ENCODE measurements around the gene FOXE1. TPM values are rescaled to one million over a fixed set of nuclear protein-coding genes. Genes with fewer than 3 reads are reported as not detected.

Gene FOXE1
- total and polyA plus RNA-seq, 4 donors = not detected

- Histone ChIP-seq H3K36me3 (ENCODE audit: control insufficient read depth in 4 of 4, insufficient read depth in 3 of 4, low read depth in 1 of 4, low read length in 3 of 4) (no peaks in the 10 kb centered on the region), H3K4me1 (ENCODE audit: control insufficient read depth in 4 of 4, insufficient read depth in 4 of 4, low read length in 3 of 4) (peaks cover 12 to 29% (median 25%) of the 10 kb centered on the region in 4 donors), H3K9ac (ENCODE audit: low read depth in 1 of 2, low read length in 2 of 2) (no peak overlapping the region), H3K27me3 (ENCODE audit: control insufficient read depth in 4 of 4, insufficient read depth in 4 of 4, low read length in 3 of 4) (peaks cover 11 to 35% (median 23%) of the 10 kb centered on the region in 4 donors), H3K9me3 (ENCODE audit: control insufficient read depth in 4 of 4, low read length in 3 of 4) (peaks cover 0 to 12% (median 0%) of the 10 kb centered on the region in 4 donors), H3K4me3 (ENCODE audit: low read depth in 1 of 3, low read length in 3 of 3) (no peak overlapping the region), H3K27ac (ENCODE audit: low read depth in 1 of 2, low read length in 2 of 2) (no peak overlapping the region)
- 17% methylated on average over 13 of the region's 13 CpGs for WGBS
- TF ChIP-seq REST (IDR thresholded peaks at IDR 0.05) (no peak), YY1 (IDR thresholded peaks at IDR 0.05) (no peak), RAD21 (IDR thresholded peaks at IDR 0.05) (no peak), GABPA (IDR thresholded peaks at IDR 0.05 in 1 of 2, conservative IDR thresholded peaks at IDR 0.05 in 1 of 2) (no peak), NR2F2 (IDR thresholded peaks at IDR 0.05) (no peak), HNF4A (conservative IDR thresholded peaks at IDR 0.05) (no peak), HNF4G (IDR thresholded peaks at IDR 0.05) (no peak), SP1 (IDR thresholded peaks at IDR 0.05) (no peak), FOXA2 (IDR thresholded peaks at IDR 0.05) (no peak), JUND (IDR thresholded peaks at IDR 0.05) (no peak), RXRA (IDR thresholded peaks at IDR 0.05) (no peak)
- TF ChIP-seq, protein P1, sequence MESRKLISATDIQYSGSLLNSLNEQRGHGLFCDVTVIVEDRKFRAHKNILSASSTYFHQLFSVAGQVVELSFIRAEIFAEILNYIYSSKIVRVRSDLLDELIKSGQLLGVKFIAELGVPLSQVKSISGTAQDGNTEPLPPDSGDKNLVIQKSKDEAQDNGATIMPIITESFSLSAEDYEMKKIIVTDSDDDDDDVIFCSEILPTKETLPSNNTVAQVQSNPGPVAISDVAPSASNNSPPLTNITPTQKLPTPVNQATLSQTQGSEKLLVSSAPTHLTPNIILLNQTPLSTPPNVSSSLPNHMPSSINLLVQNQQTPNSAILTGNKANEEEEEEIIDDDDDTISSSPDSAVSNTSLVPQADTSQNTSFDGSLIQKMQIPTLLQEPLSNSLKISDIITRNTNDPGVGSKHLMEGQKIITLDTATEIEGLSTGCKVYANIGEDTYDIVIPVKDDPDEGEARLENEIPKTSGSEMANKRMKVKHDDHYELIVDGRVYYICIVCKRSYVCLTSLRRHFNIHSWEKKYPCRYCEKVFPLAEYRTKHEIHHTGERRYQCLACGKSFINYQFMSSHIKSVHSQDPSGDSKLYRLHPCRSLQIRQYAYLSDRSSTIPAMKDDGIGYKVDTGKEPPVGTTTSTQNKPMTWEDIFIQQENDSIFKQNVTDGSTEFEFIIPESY (IDR thresholded peaks at IDR 0.05) = no peak
- TF ChIP-seq, protein P2, sequence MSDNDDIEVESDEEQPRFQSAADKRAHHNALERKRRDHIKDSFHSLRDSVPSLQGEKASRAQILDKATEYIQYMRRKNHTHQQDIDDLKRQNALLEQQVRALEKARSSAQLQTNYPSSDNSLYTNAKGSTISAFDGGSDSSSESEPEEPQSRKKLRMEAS (IDR thresholded peaks at IDR 0.05) = no peak
- no peak for DNase-seq (ENCODE audit: low spot score)
Measured at GRCh38 chr9:97850746-97851445, 2.1 kb upstream of the FOXE1 start.

DNA sequence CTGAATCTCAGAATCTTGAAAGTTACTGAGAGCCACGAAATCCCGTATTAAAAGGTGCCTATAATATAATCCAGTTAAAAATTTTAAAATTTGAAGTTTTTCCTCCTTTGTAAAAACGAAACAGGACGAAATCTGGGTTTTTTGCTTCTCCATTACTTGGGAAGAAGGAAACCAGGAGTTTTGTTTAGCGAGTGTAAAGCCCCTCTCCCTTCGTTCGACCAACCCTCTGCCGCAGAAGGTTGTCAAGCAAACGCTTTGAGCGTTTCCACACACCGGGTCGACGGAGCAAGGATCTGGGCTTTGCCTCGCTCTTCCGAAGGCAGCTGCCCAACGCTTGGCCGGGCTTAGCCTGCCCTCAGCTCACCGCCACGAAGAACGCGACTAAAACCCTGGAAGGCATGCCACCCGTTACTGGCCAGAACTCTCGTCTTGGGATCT is 1.6 kb upstream of the FOXE1 start:
- no peak overlapping the region for H3K9ac ChIP-seq (ENCODE audit: low read depth in 1 of 2, low read length in 2 of 2)
- DNase-seq (ENCODE audit: low spot score) = no peak
- peaks cover 11 to 40% (median 25%) of the 10 kb centered on the region in 4 donors for H3K27me3 ChIP-seq (ENCODE audit: control insufficient read depth in 4 of 4, insufficient read depth in 4 of 4, low read length in 3 of 4)
- peak overlapping the region in 1 of 3 donors; percentile 11 for H3K4me3 ChIP-seq (ENCODE audit: low read depth in 1 of 3, low read length in 3 of 3)
- peaks cover 0 to 12% (median 0%) of the 10 kb centered on the region in 4 donors for H3K9me3 ChIP-seq (ENCODE audit: control insufficient read depth in 4 of 4, low read length in 3 of 4)
- peaks cover 12 to 29% (median 25%) of the 10 kb centered on the region in 4 donors for H3K4me1 ChIP-seq (ENCODE audit: control insufficient read depth in 4 of 4, insufficient read depth in 4 of 4, low read length in 3 of 4)
- TF ChIP-seq, protein P2 (IDR thresholded peaks at IDR 0.05) = no peak
- TF ChIP-seq HNF4G (IDR thresholded peaks at IDR 0.05) (no peak), RAD21 (IDR thresholded peaks at IDR 0.05) (no peak), GABPA (IDR thresholded peaks at IDR 0.05 in 1 of 2, conservative IDR thresholded peaks at IDR 0.05 in 1 of 2) (no peak), JUND (IDR thresholded peaks at IDR 0.05) (no peak), FOXA2 (IDR thresholded peaks at IDR 0.05) (no peak), YY1 (IDR thresholded peaks at IDR 0.05) (no peak), FOXA1 (IDR thresholded peaks at IDR 0.05) (no peak), SP1 (IDR thresholded peaks at IDR 0.05) (no peak)
- TF ChIP-seq, protein P3, sequence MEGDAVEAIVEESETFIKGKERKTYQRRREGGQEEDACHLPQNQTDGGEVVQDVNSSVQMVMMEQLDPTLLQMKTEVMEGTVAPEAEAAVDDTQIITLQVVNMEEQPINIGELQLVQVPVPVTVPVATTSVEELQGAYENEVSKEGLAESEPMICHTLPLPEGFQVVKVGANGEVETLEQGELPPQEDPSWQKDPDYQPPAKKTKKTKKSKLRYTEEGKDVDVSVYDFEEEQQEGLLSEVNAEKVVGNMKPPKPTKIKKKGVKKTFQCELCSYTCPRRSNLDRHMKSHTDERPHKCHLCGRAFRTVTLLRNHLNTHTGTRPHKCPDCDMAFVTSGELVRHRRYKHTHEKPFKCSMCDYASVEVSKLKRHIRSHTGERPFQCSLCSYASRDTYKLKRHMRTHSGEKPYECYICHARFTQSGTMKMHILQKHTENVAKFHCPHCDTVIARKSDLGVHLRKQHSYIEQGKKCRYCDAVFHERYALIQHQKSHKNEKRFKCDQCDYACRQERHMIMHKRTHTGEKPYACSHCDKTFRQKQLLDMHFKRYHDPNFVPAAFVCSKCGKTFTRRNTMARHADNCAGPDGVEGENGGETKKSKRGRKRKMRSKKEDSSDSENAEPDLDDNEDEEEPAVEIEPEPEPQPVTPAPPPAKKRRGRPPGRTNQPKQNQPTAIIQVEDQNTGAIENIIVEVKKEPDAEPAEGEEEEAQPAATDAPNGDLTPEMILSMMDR (IDR thresholded peaks at IDR 0.05; ENCODE audit: low read depth, low read length, missing input control) = no peak
- H3K27ac ChIP-seq (ENCODE audit: low read depth in 1 of 2, low read length in 2 of 2) = no peak overlapping the region
- no peaks in the 10 kb centered on the region for H3K36me3 ChIP-seq (ENCODE audit: control insufficient read depth in 4 of 4, insufficient read depth in 3 of 4, low read depth in 1 of 4, low read length in 3 of 4)
- 9% methylated on average over 23 of the region's 23 CpGs for WGBS

All from liver (tissue), 9 donors.